ENCODE data around the gene AKNA. TPM values are rescaled to one million over a fixed set of nuclear protein-coding genes. Genes with fewer than 3 reads are reported as not detected.

AKNA gene
- total RNA-seq, 1 experiment from 2014 or later, result 29.3 TPM

- Mint-ChIP-seq H3K9me3 (no peaks in the 10 kb centered on the region), H3K27me3 (ENCODE audit: low read depth) (no peaks in the 10 kb centered on the region), H3K36me3 (no peaks in the 10 kb centered on the region), H3K4me1 (peaks cover 3% of the 10 kb centered on the region; the same call in 1 of the 2 replicates), H3K27ac (no peak overlapping the region), H3K4me3 (no peak overlapping the region)
- no peak for ATAC-seq
- TF ChIP-seq, protein P1, sequence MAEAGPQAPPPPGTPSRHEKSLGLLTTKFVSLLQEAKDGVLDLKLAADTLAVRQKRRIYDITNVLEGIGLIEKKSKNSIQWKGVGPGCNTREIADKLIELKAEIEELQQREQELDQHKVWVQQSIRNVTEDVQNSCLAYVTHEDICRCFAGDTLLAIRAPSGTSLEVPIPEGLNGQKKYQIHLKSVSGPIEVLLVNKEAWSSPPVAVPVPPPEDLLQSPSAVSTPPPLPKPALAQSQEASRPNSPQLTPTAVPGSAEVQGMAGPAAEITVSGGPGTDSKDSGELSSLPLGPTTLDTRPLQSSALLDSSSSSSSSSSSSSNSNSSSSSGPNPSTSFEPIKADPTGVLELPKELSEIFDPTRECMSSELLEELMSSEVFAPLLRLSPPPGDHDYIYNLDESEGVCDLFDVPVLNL (CRISPR knock-in tag; IDR thresholded peaks at IDR 0.05; ENCODE audit: borderline replicate concordance, low read depth), result no peak
- no peak for TF ChIP-seq PRRX2 (CRISPR knock-in tag; IDR thresholded peaks at IDR 0.05)
- no peak for TF ChIP-seq ZBTB43 (CRISPR knock-in tag; IDR thresholded peaks at IDR 0.05)
- no peak for TF ChIP-seq ZNF532 (CRISPR knock-in tag; IDR thresholded peaks at IDR 0.05; ENCODE audit: borderline replicate concordance)
- TF ChIP-seq, protein P2, sequence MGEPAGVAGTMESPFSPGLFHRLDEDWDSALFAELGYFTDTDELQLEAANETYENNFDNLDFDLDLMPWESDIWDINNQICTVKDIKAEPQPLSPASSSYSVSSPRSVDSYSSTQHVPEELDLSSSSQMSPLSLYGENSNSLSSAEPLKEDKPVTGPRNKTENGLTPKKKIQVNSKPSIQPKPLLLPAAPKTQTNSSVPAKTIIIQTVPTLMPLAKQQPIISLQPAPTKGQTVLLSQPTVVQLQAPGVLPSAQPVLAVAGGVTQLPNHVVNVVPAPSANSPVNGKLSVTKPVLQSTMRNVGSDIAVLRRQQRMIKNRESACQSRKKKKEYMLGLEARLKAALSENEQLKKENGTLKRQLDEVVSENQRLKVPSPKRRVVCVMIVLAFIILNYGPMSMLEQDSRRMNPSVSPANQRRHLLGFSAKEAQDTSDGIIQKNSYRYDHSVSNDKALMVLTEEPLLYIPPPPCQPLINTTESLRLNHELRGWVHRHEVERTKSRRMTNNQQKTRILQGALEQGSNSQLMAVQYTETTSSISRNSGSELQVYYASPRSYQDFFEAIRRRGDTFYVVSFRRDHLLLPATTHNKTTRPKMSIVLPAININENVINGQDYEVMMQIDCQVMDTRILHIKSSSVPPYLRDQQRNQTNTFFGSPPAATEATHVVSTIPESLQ (CRISPR knock-in tag; IDR thresholded peaks at IDR 0.05), result no peak
- CTCF ChIA-PET, result interaction anchor here (0.9 to 2.7 kb wide), 3 partner anchors 25 to 223 kb away, joined by 3 to 22 read pairs (median 14); no protein-coding TSS in a partner anchor
- DNase-seq (ENCODE audit: low spot score), result no peak
- POLR2A ChIA-PET, result no interaction called here
Observed at GRCh38 chr9:114430457-114430856, 42.7 kb upstream of the AKNA start.

DNA sequence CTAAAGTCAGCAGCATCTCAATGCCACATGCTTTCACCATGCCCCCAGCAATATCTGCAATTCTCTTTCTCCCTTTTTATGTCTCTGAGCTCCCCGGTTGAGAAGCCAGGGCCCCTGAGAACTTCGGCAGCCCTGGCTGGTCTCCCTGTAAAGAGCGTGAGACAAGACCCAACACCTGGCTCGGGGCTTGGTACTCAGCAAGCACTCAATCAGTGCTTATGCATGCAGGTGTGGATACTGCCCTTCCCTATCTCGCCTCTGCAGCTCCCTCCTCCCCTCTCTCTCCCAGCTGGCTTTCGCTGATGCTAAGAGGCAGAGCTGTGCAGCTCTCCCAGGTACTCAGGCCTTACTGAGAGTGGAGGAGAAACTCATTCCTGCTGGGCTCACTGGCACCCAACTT is 41.7 kb upstream of the AKNA start:
- Mint-ChIP-seq H3K27me3 (ENCODE audit: low read depth) (no peaks in the 10 kb centered on the region), H3K9me3 (no peaks in the 10 kb centered on the region), H3K27ac (no peak overlapping the region), H3K4me3 (no peak overlapping the region), H3K36me3 (no peaks in the 10 kb centered on the region), H3K4me1 (peaks cover 6% of the 10 kb centered on the region)
- ATAC-seq, result no peak
- no peak for DNase-seq (ENCODE audit: low spot score)
- ChIA-PET POLR2A (no interaction called here), CTCF (interaction anchor here (2.1 to 2.7 kb wide), 2 partner anchors 24 to 224 kb away, joined by 14 to 22 read pairs; no protein-coding TSS in a partner anchor)
- TF ChIP-seq, protein P3, sequence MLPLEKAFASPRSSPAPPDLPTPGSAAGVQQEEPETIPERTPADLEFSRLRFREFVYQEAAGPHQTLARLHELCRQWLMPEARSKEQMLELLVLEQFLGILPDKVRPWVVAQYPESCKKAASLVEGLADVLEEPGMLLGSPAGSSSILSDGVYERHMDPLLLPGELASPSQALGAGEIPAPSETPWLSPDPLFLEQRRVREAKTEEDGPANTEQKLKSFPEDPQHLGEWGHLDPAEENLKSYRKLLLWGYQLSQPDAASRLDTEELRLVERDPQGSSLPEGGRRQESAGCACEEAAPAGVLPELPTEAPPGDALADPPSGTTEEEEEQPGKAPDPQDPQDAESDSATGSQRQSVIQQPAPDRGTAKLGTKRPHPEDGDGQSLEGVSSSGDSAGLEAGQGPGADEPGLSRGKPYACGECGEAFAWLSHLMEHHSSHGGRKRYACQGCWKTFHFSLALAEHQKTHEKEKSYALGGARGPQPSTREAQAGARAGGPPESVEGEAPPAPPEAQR (CRISPR knock-in tag; IDR thresholded peaks at IDR 0.05), result no peak
- TF ChIP-seq CREM (CRISPR knock-in tag; IDR thresholded peaks at IDR 0.05) (no peak), FOXK1 (CRISPR knock-in tag; IDR thresholded peaks at IDR 0.05) (no peak), USF2 (CRISPR knock-in tag; IDR thresholded peaks at IDR 0.05) (no peak), FOXJ3 (CRISPR knock-in tag; IDR thresholded peaks at IDR 0.05; ENCODE audit: borderline replicate concordance) (no peak), JAZF1 (CRISPR knock-in tag; IDR thresholded peaks at IDR 0.05) (no peak), ZNF317 (CRISPR knock-in tag; IDR thresholded peaks at IDR 0.05; ENCODE audit: borderline replicate concordance, low read depth) (no peak), ZNF423 (CRISPR knock-in tag; IDR thresholded peaks at IDR 0.05) (no peak), CREB1 (CRISPR knock-in tag; IDR thresholded peaks at IDR 0.05) (no peak), ZNF219 (CRISPR knock-in tag; IDR thresholded peaks at IDR 0.05; ENCODE audit: borderline replicate concordance) (no peak), ZNF281 (CRISPR knock-in tag; IDR thresholded peaks at IDR 0.05) (no peak)
- TF ChIP-seq, protein P4, sequence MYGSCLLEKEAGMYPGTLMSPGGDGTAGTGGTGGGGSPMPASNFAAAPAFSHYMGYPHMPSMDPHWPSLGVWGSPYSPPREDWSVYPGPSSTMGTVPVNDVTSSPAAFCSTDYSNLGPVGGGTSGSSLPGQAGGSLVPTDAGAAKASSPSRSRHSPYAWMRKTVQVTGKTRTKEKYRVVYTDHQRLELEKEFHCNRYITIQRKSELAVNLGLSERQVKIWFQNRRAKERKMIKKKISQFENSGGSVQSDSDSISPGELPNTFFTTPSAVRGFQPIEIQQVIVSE (CRISPR knock-in tag; IDR thresholded peaks at IDR 0.05; ENCODE audit: borderline replicate concordance), result no peak
- TF ChIP-seq, protein P5, sequence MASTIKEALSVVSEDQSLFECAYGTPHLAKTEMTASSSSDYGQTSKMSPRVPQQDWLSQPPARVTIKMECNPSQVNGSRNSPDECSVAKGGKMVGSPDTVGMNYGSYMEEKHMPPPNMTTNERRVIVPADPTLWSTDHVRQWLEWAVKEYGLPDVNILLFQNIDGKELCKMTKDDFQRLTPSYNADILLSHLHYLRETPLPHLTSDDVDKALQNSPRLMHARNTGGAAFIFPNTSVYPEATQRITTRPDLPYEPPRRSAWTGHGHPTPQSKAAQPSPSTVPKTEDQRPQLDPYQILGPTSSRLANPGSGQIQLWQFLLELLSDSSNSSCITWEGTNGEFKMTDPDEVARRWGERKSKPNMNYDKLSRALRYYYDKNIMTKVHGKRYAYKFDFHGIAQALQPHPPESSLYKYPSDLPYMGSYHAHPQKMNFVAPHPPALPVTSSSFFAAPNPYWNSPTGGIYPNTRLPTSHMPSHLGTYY (CRISPR knock-in tag; IDR thresholded peaks at IDR 0.05), result no peak
